ENCODE results near the gene MRPL12. TPM values are rescaled to one million over a fixed set of nuclear protein-coding genes. Genes with fewer than 3 reads are reported as not detected.

The MRPL12 gene
- total and polyA plus RNA-seq, 2 of the 13 experiments (the other 11 are each of a cell fraction or from before 2014, with no cell fraction given) = 39.1 to 94.1 TPM

DNA sequence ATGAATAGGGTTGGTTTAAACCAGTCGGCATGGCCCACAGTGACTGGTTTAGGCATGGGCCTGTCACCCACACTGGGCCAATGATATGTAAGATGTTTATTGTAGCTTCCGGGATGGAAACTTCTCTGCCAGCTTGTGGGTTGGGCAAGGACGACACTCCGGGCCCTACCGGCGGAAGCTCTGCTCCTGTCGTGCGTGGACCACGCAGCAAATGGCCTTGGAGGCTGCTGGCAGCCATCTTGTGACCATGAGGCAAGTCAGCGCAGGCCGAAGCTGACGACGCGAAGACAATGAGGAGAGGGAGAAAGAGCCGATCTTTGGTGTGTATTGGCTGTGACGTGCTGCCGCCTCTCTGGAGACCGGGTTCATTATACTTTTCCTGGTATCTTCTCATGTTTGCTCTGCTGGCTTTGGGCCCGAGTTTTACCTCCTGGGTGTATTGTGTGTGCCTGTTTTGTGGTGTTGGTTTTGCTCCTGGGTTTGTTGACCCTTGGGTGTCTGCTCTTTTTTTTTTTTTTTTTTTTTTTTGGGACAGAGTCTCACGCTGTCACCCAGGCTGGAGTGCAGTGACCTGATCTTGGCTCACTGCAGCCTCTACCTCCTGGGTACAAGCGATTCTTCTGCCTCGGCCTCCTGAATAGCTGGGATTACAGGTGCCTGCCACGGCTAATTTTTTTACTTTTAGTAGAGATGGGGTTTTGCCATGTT, 24.3 kb downstream of the MRPL12 start (continued):
- TF ChIP-seq ZNF629 (CRISPR knock-in tag; conservative IDR thresholded peaks at IDR 0.05) = peak; percentile 74
- peak; percentile 91 for TF ChIP-seq ZNF557 (CRISPR knock-in tag; IDR thresholded peaks at IDR 0.05)
- no peak; the same call in 1 of the 2 replicates for TF ChIP-seq NR2F2 (IDR thresholded peaks at IDR 0.05; ENCODE audit: borderline replicate concordance, low read depth)
- TF ChIP-seq ZNF136 (CRISPR knock-in tag; IDR thresholded peaks at IDR 0.05; ENCODE audit: low read depth) = peak; percentile 98
- peak; percentile 98 for TF ChIP-seq ZXDC (CRISPR knock-in tag; IDR thresholded peaks at IDR 0.05)
- peak; percentile 92 for TF ChIP-seq BORCS8-MEF2B (CRISPR knock-in tag; IDR thresholded peaks at IDR 0.05)
- TF ChIP-seq CREBL2 (CRISPR knock-in tag; IDR thresholded peaks at IDR 0.05; ENCODE audit: borderline replicate concordance) = peak; percentile 97
- no peak for TF ChIP-seq ZNF775 (CRISPR knock-in tag; IDR thresholded peaks at IDR 0.05; ENCODE audit: borderline replicate concordance)
- TF ChIP-seq ATAD3A (CRISPR knock-in tag; IDR thresholded peaks at IDR 0.05) = peak; percentile 91; the same call in 1 of the 2 replicates
- TF ChIP-seq U2AF1 (optimal IDR thresholded peaks at IDR 0.05; ENCODE audit: low read depth, low read length) = no peak
- peak; percentile 54; the same call in 1 of the 2 replicates for TF ChIP-seq FOXP4 (CRISPR knock-in tag; IDR thresholded peaks at IDR 0.05)
- peak; percentile 92 for TF ChIP-seq ZBTB38 (CRISPR knock-in tag; IDR thresholded peaks at IDR 0.05)
- peak; percentile 92 for TF ChIP-seq ZNF317 (CRISPR knock-in tag; IDR thresholded peaks at IDR 0.05)
- peak; percentile 94 for TF ChIP-seq ZNF329 (CRISPR knock-in tag; IDR thresholded peaks at IDR 0.05; ENCODE audit: low read depth)
- peak; percentile 99 for TF ChIP-seq ZMAT3 (CRISPR knock-in tag; conservative IDR thresholded peaks at IDR 0.05)
- TF ChIP-seq ELF1 (CRISPR knock-in tag; IDR thresholded peaks at IDR 0.05) = peak; percentile 94
- 0 out of 2 replicates have a peak, but pooled peaks have one; percentile 55 for TF ChIP-seq CENPBD1 (CRISPR knock-in tag; IDR thresholded peaks at IDR 0.05; ENCODE audit: borderline replicate concordance, low read depth)
- TF ChIP-seq SMYD3 (CRISPR knock-in tag; IDR thresholded peaks at IDR 0.05) = no peak; the same call in 1 of the 2 replicates
- 0 out of 2 replicates have a peak, but pooled peaks have one; percentile 22 for TF ChIP-seq TOPORS (CRISPR knock-in tag; IDR thresholded peaks at IDR 0.05)
- TF ChIP-seq, protein P1, sequence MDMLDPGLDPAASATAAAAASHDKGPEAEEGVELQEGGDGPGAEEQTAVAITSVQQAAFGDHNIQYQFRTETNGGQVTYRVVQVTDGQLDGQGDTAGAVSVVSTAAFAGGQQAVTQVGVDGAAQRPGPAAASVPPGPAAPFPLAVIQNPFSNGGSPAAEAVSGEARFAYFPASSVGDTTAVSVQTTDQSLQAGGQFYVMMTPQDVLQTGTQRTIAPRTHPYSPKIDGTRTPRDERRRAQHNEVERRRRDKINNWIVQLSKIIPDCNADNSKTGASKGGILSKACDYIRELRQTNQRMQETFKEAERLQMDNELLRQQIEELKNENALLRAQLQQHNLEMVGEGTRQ (IDR thresholded peaks at IDR 0.05; ENCODE audit: low read depth, low read length) = no peak
- TF ChIP-seq, protein P1 (CRISPR knock-in tag; IDR thresholded peaks at IDR 0.05; ENCODE audit: borderline replicate concordance) = no peak; the same call in 1 of the 2 replicates
- TF ChIP-seq ZC3H13 (CRISPR knock-in tag; IDR thresholded peaks at IDR 0.05) = peak; percentile 98
- peak; percentile 88 for TF ChIP-seq ZNF205 (CRISPR knock-in tag; IDR thresholded peaks at IDR 0.05)

Measured in HepG2 (cell line).